GM12801 (cell line): ENCODE data around the gene NEBL.

Experiments
- TF ChIP-seq, protein P1 (sequence below): IDR thresholded peaks from one replicate; pipeline ENCODE4 v1.5.1; 2011; ENCODE audit warnings: control low read depth; ENCODE audit not compliant: insufficient read length; ENCODE audit errors: extremely low read depth

NEBL gene

DNA sequence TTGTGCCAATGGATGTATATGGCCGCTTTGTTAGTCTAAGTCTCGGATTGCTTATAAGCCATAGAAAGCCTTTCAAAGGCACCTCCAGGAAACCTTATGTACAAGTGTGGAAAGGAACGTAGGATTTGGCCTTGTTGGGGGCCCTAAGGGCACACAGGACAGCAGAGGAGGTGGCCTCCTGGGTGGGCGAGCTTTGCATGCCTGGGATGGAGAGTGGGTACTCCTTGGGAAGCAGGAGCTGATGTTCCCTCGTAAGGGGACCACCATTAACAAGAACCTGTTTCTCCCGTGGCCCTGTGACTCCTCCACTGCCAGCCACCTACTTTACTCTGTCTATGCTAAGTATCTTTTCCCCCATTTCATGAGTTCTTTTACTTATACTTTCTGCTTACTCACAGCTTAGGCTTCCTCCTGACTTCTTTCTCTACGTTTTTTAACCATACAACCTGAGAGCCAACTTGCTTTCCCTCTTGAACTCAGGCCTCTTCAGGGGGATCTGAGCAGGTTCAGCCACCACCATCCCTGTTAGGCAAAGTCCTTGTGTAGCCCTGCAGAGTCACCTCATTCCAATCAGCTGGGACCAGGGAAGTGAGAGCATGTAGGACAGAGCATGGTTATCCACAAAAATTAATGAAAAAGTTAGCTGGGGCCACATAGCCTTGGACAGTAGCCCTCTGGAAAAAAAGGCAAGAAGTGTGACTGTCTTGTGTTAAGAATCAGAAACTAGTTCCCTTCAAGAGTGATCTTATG is 118.9 kb downstream of the NEBL start:
- TF ChIP-seq, protein P1, sequence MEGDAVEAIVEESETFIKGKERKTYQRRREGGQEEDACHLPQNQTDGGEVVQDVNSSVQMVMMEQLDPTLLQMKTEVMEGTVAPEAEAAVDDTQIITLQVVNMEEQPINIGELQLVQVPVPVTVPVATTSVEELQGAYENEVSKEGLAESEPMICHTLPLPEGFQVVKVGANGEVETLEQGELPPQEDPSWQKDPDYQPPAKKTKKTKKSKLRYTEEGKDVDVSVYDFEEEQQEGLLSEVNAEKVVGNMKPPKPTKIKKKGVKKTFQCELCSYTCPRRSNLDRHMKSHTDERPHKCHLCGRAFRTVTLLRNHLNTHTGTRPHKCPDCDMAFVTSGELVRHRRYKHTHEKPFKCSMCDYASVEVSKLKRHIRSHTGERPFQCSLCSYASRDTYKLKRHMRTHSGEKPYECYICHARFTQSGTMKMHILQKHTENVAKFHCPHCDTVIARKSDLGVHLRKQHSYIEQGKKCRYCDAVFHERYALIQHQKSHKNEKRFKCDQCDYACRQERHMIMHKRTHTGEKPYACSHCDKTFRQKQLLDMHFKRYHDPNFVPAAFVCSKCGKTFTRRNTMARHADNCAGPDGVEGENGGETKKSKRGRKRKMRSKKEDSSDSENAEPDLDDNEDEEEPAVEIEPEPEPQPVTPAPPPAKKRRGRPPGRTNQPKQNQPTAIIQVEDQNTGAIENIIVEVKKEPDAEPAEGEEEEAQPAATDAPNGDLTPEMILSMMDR = no peak

DNA sequence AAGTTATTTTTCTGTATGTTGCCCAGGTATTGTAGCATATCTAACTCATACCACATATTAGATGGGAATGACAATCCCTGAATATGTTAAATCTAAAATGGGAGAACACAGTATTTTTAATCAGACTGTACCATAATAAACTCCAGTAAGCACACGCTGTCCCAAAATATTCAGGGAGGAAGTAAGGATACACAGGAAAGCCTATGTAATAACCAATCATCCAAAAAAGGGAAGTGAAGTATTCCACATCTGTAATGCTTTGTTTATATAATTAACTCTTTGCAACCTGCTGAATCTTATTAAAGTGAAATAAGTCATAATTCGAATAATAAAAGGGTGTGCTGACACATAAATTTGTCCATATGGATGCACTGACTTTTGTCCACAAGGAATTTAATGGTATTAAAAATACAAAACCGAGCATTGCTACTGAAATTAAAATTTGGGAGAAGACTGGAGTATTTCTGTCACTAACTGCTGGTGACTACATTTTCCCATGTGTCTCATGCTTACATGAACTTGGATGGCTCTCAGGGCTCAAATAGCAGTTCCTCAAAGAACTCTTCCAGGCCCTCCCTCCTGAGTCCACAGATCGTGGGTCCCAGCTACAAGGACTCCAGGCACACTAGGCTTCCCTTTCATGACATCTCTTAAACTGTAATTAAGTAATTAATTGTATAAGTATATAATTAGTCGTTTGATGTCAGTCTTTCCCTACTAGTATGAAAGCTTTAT is 120.6 kb downstream of the NEBL start:
- TF ChIP-seq, protein P1 = no peak

DNA sequence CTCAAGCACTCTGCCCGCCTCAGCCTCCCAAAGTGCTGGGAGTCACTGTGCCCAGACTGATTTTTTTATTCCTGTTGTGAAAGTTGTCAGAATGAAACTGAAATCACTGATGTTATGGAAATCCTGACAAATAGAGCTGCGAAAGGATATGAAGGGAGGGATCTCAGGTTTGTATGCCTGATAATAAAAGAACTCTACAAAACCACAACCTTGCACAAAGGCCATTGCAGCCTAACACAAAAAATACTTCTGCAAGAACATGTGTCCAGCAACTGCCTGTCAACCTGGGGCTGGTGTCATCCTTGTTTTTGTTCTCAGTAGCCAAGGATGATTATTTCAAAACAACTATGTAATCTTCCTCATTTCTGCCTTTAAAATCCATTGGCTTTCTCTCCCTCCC is 126.1 kb downstream of the NEBL start:
- TF ChIP-seq, protein P1 = no peak

DNA sequence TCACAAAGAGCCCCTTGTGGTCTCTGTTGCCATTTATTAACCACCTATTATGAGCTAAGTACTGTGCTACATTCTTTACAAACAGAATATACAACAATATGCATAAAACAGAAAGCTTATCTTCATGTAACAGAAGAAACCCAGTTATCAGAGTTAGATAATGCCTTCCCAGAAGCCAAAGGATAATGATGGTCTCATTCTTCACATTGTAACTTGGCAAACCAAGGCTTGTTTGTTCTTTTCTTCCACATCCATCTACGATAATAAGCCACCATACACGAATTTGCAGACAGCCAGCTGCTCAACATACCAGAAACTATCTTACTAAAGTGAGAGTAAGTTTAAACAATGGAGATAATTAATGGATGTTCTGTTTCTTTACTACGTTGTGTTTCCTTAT is 127.6 kb downstream of the NEBL start:
- TF ChIP-seq, protein P1 = no peak

DNA sequence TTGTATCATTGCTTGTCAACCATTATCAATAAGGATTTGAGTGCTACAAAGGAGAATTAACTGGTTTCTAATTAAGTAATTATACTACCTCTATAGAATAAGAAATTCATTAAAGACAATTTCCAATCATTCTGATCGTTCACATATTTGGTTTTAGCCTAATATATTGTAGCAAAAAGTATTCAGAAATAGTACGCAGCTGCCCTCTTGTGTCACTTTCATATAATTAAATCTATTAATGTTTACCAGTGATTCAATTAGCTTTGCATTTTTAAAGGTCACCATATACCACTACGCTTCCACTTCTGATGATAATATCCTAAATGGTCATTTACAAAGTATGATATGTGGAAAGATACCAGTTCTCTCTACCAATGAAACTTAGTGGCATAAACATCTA is 128.3 kb downstream of the NEBL start:
- TF ChIP-seq, protein P1 = no peak

DNA sequence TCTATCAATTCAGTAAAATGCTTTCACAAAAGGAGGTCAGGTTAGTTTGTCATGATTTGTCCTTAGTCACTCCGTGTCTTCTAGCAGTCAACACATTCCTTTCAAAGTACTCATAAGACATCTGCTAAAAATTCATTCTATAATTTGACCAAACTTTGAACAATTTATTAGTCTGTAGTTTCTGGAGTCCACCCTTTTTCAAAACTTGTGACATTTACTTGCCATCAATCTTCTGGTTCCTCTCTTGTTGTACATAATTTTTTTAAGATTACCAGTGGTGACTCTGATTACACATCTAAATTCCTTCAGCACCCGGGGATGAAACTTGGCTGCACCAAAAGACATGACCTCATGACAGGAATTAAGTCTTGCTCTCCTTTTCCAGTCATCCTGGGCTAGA is 130.1 kb downstream of the NEBL start:
- TF ChIP-seq, protein P1 = no peak

DNA sequence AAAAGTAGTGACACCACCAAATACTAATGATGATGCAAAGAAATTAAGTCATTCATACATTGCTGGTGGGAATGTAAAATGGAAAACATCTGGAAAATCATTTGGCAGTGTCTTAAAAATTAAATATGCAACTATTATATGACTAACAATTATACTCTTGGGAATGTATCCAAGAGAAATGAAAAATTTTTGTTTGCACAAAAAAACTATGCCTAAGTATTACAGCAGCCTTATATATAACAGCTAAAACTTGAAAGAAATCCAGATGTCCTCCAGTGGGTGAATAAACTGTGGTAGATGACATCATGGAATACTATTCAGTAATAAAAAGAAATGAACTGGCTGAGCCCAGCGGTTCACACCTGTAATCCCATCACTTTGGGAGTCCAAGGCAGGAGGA is 132.0 kb downstream of the NEBL start:
- TF ChIP-seq, protein P1 = no peak
